ENCODE data around the gene CHST13.

GRCh38 chr3:126581569-126581968 lies 57.6 kb downstream of the CHST13 start:
- TF ChIP-seq EZH2 (IDR thresholded peaks at IDR 0.05) (no peak), MAX (IDR thresholded peaks at IDR 0.05) (no peak)

Measured in HCT116 (cell line).